Measurements from ENCODE around the gene RGS3.
"Not testable (repeated sequence)": the region's sequence is repeated elsewhere in the genome, so short reads cannot be mapped to it uniquely, and the experiment has no call there.

Gene RGS3

DNA sequence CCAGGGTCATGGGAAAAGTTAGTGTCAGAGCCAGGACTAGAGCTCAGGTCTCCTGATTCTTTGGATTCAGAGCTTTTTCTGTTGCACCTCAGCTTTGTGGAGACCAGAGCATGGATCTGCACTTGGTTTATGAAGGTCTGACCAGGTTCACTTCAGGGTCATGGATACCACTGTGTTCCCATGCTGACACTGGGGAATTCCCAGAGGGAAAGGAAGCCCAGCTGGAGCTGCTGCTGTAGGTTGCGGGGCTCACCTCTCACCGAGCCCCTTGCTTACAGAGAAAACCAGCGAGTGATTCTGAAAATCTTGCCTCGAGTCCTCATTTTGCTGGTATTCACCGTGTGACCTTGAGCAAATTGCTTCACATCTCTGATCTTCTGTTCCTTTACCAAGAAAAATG is 83.0 kb downstream of the RGS3 start:
- DNase-seq (ENCODE audit: low read depth in 2 of 2), result no peak

DNA sequence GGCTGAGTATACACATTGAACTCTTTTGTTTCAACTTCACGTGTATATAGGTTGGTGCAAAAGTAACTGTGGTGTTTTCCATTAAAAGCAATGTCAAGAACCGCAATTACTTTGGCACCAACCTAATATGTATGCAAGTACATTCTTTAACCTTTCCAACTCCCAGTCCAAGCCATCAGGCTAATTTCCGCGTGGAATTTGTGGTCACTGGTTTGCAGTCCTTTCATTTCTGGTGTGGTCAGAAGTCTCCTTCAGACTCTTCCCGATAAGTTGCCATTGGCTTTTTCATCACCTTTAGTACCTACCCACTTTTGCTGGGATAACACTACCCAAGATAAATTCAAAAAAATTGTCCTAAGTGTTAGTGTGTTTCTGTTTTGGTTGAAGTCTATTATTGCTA is 84.0 kb downstream of the RGS3 start:
- DNase-seq (ENCODE audit: low read depth in 2 of 2), result no peak

DNA sequence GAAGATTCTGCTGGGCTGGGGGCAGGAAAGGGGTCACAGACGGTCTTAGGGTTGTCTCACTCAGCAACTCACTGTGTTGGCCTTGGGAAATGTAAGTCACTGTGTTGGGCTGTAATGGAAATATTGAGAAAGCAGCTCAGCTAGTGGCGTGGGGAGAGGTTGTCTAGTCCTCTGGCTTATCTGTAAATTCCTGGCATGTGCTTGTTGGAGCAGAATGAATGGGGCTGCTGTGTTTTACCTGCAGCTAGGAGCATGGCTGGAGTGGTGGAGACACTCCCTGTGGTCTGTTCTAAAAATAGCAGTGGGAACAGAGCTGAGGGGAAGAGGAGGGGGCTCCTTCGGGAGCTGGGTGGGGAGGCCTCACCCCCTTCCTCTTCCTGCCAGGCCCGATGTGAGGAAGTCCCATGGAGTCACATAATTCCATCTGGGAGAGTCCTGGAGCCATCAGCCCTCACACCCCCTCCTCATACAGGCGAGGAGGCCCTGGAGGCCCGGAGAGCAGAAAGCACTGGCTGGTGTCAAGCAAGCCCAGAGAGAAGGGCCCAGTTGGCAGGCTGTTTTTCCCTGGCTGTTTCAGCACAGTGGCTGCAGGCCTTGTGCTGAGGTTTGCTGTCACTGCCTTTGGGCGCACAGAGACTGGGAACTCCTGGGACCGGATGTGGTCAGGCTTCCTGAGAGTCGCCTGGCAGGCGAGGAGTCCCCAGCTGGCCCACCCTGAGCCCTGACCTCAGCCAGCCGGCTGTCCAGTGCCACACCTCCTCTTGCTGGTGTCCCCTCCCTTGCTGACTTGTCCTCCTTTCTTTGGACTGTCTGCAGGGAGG is 84.9 kb downstream of the RGS3 start:
- no peak for DNase-seq (ENCODE audit: low read depth in 2 of 2)

DNA sequence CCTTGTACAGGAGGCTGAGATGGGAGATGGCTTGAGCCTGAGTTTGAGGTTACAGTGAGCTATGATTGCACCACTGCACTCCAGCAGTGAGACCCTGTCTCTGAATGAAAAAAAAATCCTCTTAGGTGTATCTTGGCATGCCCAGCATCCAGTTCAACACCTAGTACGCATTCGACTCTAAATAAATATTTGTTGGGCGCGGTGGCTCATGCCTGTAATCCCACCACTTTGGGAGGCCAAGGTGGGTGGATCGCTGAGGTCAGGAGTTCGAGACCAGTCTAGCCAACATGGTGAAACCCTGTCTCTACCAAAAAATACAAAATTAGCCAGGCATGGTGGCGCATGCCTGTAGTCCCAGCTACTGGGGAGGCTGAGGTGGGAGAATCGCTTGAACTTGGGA is 86.4 kb downstream of the RGS3 start:
- not testable (repeated sequence) for DNase-seq (ENCODE audit: low read depth in 2 of 2)

DNA sequence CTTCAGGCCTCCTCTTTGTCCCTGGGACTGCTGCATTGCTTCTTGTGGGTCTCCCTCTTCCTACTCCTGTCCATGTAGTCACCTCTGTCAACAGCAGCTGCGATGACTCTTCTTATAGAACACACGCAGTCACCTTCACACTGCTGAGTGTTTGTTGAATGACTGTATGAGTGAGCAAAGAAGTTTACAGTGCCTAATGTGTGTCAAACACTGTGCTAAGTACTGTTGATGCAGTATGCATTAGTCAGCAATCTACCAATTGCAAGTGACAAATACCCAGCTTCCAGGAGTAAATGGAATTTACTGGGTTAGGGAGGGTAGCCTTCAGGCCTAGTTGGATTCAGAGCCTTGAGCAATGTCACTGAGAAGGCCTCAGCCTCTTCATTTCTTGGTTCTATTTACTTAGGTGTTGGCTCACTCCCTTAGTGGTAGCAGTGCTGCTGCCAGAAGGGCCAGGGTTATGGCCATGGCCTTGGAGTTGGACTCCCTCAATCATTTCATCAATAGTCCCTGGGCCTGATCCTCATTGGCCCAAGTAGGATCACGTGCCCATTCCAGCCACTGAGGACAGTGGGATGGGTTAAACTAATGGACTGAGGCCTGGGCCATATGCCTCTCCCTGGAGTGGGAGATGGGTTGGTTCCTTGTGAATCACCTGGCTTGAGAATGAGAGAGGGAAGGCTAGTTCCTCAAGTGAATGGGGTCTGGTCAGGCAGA is 93.5 kb downstream of the RGS3 start:
- DNase-seq (ENCODE audit: low read depth in 2 of 2), result no peak

DNA sequence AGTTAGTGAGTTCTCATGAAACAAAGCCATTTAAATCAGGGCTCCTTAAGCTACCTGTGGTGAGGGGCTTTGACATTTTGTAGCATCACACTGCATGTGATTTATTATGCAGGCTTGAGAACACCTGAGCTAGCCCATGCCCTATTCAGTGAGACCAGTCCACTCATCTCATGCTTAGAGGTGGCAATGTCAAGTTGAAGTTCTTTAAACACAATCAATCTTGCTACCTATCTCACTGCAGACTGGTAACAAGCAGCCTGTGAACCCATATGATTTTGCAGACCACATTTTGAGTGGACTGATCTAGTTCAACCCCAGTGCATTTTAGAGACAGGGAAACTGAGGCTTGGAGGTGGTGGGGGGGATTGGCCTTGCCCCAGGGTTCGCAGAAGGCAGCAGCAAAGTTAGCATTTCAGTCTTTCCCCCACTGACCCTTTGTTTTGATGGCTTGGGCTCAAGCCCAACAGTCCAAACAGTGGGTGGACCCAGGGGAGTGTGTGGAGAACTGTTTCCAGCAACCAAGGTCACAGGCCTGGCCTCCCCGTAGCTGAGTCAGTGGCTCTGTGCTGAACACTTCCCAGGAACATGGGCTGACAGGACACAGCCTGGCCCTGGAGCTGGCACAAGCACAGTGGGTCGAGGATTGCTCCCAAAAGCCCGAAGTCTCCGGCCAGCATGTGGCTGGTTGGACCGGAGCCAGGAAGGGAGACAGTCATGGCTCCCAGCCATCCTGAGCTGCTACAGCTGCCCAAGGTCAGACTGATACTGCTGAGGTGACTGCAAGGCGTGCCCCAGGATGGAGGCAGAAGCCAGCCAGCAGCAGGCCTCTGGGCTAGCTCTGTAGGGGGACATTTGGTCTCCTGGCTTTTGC is 95.3 kb downstream of the RGS3 start:
- DNase-seq (ENCODE audit: low read depth in 2 of 2), result no peak

DNA sequence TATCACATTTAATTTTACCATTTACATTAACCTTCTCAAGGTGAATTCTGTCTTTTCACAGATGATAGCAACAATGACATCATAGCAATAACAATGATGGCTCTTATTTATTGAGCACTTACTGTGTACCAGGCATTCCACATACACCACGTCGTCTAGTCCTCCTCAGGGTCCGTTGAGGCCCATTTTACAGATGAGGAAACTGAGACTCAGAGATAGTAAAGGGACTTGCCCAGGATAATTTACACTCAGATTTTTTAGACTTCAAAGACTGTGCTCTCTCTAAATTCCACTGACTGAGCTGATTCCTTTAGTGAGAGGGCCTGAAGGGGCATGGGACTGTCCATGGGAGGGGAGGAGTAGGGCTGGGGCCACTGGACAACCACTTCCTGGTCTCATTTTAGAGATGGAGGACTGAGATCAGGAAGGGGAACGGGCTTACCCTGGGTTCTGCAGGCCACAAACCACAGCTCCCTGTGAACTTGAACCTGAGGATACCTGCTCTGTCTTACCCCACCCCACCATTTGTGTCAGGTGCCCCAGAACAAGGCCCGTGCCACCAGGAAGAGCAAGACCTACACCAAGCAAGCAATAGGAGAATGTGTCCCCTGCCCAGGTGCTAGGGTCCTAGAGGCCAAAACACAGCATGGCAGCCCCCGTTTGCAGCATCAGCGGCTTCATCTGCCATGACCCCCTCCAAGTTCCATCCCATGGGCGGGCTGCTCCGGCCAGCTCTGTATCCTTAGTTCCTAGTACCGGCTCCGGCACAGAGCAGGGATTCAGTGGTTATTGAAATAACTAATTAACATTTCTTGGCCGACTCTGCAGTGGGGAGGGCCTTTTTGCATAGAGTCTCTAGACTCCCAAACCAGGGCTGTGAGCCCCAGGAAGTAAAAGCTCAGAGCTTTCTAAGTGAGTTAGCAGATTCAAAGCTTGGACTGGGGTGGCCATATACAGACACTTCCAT is 96.6 kb downstream of the RGS3 start:
- no peak for DNase-seq (ENCODE audit: low read depth in 2 of 2)

DNA sequence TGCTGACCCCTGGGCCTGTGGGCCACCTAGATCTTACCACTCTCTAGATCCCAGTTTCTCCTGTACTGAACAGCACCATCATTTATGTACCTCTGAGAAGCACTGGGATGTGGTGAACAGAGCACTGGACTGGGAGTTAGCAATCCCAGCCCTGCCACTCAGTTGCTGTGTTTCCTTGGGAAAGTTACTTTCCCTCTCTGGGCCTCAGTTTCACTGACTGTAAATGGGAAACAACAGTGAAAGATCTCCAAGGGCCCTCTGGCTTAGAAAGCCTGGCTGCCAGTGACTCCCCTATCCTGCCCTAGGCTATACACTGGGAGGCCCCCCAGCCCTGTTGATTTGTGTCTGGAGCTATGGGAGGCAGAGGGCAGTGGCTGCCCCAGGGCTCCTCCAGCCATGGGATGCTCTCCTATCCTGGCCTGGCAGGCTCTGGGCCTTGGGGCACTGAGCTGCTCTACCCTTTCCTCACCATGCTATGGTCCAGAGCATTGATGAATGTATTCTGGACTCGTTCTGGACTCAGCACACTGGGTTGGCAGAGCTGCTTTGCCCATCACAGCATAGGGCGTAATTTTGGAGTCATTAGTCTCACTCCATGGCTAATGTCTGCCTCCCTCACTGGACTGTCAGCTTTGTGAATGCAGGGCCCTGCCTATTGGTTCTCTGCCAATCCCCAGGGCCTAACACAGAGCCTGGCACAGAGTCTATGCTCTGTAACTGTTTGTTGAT is 99.3 kb downstream of the RGS3 start:
- DNase-seq (ENCODE audit: low read depth in 2 of 2), result no peak

DNA sequence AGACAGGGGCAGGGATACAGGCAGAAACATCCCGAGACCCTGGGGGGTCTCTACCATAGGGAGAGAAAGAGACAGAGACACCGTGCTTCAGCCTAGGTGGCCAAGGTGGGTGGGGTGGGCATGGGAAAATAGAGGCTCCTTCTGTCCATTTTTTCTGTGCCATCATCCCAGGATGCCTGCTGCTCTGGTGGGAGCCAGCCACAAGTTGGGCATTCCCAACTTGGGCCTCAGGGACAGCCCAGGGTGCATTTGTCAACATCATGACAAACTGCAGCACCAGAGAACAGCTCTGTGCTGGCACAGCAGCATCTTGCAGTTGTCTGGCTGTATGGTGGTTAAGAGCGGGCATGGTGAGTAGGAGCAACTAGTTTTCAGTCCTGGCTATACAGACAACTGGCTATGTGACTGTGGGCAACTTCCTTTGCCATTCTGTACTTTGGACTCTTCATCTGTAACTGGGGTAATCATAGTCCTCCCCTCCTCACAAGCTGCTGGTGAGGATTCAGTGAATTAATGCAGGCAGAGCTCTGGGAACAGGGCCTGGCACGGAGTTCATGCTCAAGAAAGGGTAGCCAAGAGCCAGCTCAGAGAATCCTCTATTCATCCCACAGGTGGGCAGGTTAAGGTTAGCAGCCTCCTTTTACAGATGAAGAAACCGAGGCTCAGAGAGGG is 100.4 kb downstream of the RGS3 start:
- DNase-seq (ENCODE audit: low read depth in 2 of 2), result no peak

DNA sequence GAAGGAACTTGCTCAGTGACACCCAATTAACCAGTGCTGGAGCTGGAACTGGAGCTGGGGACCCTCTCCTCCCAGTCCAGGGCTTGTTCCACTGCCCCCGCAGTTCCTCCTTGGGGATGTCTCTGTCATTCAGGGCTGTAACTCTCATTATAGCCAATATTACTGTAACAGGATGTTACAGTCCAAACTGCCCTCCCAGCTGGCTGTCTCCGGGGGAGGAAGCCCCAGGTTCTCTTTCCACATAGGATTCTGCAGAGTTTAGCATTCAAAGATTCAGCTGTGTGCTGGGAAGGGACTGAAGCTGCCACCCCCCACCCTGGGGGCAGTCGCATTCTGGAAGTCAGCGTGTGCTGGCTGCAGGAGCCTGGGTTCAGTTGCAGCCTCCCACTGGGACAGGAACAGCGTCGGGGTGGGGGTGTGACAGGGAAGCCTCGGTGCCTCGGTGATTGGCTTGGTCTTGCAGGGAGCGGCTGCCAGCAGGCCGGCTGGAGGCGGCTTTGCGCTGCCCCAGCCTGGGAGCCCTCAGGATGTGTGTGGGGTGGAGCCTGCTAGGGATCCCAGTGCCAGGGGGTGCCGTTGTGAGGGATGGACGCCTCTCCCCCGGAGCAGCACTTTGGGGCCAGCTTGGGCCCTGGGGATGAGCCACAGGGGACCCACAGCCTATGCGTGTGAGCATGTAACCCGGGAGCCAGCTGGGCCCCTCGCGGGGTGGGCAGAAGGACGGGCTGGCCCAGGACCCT is 101.1 kb downstream of the RGS3 start:
- no peak for DNase-seq (ENCODE audit: low read depth in 2 of 2)

DNA sequence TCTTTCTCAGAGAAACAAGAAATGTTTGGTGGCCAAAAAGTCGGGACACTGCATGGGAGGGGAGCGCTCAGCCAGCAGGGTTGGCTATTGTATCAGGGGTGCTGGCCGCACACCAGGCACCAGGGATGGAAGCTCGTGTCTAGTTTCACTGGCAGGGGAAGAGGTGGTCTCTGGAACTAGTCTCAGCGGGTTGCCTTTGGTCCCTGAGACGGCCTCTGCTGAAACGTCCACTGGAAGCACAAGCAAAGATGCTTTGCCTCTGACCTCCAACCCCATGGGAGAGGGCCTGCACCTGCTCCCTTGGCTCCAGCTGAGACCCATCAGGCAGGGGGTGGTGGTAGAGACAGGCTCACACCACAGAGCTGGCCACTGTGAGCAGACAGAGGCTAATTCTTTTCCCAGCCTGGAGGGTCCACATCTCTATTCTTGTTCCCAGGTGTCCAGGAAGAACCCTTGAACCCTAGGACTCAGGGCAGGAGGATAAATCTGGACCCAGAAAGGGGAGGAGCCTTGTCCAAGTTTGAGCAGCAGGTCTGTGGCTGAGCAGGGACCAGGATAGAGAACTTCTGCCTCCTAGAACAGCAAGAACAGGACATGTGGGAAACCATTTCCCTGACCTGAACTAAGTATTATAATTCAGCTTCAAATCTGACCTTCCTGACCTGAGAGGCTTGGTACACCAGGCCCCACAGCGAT is 102.6 kb downstream of the RGS3 start:
- no peak for DNase-seq (ENCODE audit: low read depth in 2 of 2)

DNA sequence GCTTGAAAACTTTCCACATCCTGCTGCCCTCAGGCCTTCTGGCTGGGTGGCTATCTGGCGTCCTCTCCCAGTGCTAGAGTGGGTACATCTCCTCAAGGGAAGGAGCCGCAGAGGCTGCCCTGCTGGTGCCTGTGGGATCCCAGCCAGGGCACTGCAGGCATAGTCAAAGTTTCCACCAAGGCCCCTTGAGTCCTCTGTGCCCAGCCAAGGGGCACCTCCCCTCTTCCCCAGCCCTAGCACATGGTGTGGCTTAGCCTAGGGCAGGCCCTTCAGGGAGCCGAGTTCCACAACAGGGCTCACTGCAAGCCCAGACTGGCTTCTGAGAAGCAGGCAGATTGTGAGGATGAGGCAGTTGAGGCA is 103.2 kb downstream of the RGS3 start:
- no peak for DNase-seq (ENCODE audit: low read depth in 2 of 2)

DNA sequence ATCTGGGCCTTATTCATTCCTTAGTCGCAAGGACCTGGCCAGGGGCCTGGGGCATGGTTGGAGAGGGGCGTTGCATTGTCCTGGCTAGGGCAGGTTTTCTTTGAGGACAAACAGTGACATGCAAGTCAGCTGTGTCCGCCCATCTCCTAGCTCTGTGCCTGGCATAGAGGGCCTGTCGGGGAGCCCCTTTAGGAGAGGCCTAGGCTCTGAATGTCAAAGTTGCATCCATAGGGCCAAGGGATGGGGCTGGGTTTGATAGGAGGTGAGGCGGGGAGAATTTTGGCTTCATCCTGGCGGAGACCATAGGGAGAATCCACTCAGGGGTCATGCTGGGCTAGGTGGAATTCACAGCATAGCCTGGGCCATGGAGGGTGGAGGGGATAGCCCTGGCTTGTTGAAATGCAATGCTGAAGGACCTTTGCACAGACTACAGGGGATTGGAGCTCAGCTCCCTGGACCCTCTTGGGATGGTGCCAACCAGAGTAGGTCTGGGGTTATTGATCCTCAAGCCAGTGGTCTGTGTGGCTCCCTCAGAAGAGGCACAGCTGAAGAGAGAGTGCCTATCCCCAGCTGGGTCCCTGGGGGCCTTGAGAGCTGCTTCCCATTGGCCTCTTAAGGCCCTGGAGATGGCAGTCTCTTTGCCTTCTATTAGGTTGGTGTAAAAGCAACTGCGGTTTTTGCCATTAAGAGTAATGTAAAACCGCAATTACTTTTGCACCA is 104.0 kb downstream of the RGS3 start:
- no peak for DNase-seq (ENCODE audit: low read depth in 2 of 2)

DNA sequence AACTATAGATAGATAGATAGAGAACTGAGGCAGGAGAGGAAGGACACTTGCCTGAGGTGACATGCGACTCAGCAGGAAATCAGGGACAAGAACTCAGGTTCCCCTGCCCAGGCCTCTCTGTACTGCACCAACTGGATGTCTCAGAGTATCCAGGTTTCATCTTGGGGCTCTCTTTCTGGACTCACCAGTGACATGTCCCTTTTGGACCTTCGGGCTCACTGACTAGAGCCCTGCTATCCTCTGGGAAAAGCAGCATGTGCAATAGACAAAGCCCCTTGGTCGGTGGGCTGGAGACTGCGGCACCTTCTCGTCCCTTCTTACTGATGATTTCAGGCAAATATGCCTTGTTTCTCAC is 104.5 kb downstream of the RGS3 start:
- DNase-seq (ENCODE audit: low read depth in 2 of 2), result no peak

DNA sequence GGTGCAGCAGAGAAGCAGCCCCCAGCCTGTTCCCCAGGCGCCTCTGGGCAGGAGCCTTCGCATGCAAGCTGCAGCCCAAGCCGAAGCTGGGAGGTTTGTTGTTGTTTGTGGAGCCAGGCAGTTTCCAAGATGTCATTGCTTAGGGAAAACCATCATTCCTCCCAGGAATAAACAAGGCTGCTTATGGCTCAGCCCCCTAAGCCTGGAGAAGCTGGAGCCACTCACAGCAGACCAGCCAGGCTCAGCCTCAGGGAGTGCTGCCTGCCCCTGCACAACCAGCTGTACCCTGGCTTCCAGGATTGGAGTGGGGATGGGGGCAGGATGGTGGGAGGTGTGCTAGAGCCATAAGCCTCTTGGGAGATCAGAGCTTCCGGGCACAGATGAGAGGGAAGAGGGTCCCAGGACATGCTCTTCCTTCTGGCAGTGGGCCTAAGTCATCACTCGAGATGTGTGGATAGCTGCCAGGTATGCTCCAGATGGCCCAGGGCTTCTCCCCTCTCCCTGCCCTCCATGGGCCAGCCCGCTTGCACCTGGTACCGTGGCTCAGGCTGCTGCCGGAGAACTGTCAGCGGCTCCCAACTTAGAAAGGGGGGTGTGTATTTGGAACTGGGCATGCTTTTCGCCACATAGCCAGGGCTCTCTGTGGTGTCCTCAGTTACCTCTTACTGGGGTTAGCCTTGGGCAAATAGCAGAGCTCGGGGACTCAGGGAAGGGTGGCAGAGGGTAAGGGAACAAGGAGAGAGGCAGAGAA is 105.2 kb downstream of the RGS3 start:
- DNase-seq (ENCODE audit: low read depth in 2 of 2), result no peak

DNA sequence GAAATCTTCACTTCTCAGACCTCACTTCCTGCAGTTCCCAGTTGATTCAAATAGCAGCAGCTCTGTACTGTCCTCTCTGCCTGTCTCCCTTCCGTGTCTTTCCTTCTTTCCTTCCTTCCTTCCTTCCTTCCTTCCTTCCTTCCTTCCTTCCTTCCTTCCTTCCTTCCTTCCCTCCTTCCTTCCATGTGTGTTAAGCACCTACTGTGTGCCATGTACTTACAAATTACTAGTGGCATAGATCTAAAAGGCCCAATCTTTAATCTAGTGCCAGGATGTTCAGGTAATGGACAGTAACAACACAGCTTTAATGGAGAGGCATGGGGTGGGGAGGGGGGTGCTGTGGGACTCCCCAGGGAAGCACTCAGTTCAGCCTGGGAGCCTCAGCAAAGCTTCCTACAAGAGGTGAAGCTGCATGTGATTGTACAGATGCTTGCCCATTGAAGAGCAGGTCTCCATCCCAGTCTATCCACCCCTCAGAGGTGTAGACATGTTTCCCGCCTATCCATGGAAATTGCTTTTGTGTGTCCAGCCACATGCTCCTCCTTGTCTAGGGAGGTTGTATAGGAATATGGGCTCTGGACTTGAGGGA is 106.0 kb downstream of the RGS3 start:
- DNase-seq (ENCODE audit: low read depth in 2 of 2), result no peak

DNA sequence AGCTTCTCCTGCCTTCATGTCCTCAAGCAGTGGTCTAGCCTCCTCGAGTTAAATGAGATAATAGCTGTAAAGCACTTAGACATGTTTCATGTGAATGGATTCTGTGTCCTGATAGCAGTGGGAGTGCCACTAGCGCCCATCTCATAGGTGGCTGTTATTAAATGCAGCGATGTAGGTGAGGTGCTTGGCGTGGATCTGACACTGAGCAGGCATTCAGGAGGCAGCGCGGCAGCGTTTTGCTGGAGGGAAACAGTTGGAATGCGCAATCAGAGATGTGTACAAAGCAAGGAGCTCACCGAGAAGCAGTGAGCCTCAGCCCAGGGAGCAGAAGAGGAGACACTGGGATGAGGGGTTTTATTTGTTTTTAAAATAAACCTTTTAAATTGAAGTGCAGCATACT is 106.6 kb downstream of the RGS3 start:
- DNase-seq (ENCODE audit: low read depth in 2 of 2), result no peak

Data from stimulated activated CD4-positive, alpha-beta T cell treated with anti-CD3 and anti-CD28 coated beads, Interleukin-4, amount 100 ng/mL, for 48 hours (primary cell).